Posterior vena cava (tissue), 2 donors: ENCODE results near the gene CHMP5. TPM values are rescaled to one million over a fixed set of nuclear protein-coding genes. Genes with fewer than 3 reads are reported as not detected.

Source experiments
- DNase-seq: peaks from one replicate; pipeline ENCODE4 v3.0.0-alpha.2; 2020; ENCODE audit warnings: low spot score
- intact Hi-C, 2 donors: fragments of 100-400 bp; cut with DNase I; formaldehyde crosslinking; loops; one replicate each; pipeline versions ENCODE4 v1.14.1 to v1.14.2; 2022 to 2023
- long read RNA-seq, 2 donors: library from polyadenylated mRNA; unstranded; transcript quantifications; one replicate each; pipeline ENCODE4 v2.0.0, GENCODE V29; 2020 to 2021
- total RNA-seq, 2 donors: library from RNA; stranded (reverse); fragmentation: NEBNext Ultra II Directional; extraction: Animal tissue kit (Norgen Biotek cat#: 25700); gene quantifications; one replicate each; pipeline ENCODE4 v1.2.1, GENCODE V29; 2021
- donor health status: DM: yes; HTN: yes; CAD: no.
- donor health status: DM: yes; HTN: yes; CAD: no.

The CHMP5 gene
- 10 to 100 TPM; 54.2 to 61.7 TPM for total RNA-seq
- long read RNA-seq, donor 1, transcript CHMP5-201 (8 exons, 1,477 nt) = major isoform, 30 of 32 reads
- long read RNA-seq, donor 1, partial matches to known transcripts = 1 of 32 reads
- long read RNA-seq, donor 1, other reads (novel, unspliced or antisense) = 1 of 32 reads
- long read RNA-seq, donor 2, transcript CHMP5-201 (8 exons, 1,477 nt) = major isoform, 255 of 265 reads
- long read RNA-seq, donor 2, partial matches to known transcripts = 3 of 265 reads
- long read RNA-seq, donor 2, other reads (novel, unspliced or antisense) = 6 of 265 reads

DNA sequence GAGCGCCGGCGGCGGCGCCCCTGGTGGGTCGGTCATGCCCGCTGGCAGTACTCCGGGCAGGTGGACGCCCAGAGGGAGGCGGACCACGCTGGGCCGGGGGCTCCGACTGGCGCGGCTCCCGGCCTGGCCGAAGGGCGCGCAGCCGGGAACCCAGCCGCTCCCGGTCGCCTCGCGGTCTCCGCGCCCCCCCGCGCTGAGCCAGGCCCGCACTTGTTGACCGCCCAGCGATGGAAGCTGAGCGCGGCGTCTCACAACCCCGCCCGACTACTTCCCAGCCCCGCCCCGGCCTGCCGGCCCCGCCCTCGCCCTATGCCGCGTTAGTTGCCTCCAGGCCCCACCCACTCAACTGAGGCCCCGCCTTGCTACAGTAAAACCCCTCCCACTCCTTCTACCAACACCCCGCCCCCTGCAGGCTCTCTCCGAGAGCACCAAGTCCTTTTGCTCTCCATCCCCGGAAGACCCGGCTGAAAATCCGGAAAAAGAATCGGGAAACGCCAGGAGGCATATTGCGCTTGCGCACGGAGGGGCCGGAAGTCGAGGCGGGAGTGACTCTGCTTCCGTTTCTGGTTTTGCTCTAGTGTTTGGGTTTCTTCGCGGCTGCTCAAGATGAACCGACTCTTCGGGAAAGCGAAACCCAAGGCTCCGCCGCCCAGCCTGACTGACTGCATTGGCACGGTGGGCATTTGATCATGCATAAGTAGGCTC, at the start of gene CHMP5, which contains the start of gene BAG1:
Gene CHMP5, plus strand, starts transcription at position 577 of the 705 bp plus-strand sequence. Its CDS starts 30 bp downstream, at position 607.
Gene BAG1, minus strand, starts transcription at position 236 of the 705 bp plus-strand sequence.
- peak; percentile 100 for DNase-seq
- intact Hi-C loops = loop anchor here in 1 of 2 donors (5.0 kb wide), 1 partner anchor 1363 kb away; the partner anchor contains the start of gene ARID3C

- intact Hi-C loops = no loop called here
- DNase-seq = no peak
Measured at GRCh38 chr9:33220681-33221567, 43.9 kb upstream of the CHMP5 start.

DNA sequence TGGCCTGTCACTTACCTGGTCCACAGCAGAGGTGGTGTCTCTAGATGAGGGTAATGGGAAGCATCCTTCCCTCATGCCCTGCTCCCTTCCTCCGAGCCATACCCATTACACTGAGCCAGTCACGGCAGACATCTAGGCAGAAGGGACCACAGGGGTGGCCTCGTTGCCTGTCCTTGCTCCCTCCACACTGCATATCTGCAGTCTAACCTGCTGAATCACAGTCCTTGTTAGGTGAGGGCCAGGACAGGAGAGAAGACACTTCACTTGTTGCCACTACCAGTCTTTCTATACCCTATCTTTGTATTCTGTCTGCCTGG, 43.3 kb upstream of the CHMP5 start:
- DNase-seq = no peak
- intact Hi-C loops = no loop called here

- no peak for DNase-seq
- intact Hi-C loops = no loop called here
Measured at GRCh38 chr9:33222031-33222430, 42.8 kb upstream of the CHMP5 start.

GRCh38 chr9:33223696-33224095, 41.2 kb upstream of the CHMP5 start:
- intact Hi-C loops = loop anchor here in 1 of 2 donors (2.0 kb wide), 1 partner anchor 63 kb away; no protein-coding TSS in a partner anchor
- DNase-seq = no peak

DNA sequence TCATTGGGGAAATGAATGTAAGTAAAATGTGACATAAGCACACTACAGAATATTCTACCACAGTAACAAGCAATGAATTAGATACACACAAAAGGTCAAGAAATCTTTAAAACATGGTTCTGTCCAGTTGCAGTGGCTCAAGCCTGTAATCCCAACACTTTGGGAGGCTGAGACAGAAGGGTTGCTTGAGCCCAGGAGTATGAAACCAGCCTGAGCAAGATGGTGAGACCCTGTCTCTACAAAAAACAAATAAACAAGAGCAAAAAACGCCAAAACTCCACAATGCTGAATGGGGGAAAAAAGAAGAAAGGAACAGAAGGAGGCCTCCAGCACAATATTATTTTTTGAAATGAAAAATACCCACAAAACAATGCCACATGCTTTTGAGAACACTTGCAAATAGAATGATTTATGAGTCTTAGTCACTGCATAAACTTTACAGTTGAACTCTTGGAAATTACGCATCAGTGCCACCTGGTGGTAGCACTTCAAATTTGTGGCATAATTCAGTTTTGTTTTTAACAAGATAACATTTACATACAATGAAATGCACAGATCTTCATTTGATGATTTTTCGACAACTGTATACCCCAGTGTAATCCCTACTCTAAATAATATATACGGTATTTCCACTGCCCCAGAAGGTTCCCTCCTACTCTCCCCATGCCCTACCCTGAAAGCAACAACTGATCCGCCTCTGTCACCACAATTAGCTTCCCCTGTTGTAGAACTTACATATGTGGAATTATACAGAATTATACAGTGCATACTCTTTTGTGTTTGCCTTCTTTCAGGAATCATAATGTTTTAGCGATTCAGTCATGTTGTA, 39.3 kb upstream of the CHMP5 start:
- intact Hi-C loops = loop anchor here (2.0 kb wide), 3 partner anchors 65 to 143 kb away; no protein-coding TSS in a partner anchor
- DNase-seq = no peak

DNA sequence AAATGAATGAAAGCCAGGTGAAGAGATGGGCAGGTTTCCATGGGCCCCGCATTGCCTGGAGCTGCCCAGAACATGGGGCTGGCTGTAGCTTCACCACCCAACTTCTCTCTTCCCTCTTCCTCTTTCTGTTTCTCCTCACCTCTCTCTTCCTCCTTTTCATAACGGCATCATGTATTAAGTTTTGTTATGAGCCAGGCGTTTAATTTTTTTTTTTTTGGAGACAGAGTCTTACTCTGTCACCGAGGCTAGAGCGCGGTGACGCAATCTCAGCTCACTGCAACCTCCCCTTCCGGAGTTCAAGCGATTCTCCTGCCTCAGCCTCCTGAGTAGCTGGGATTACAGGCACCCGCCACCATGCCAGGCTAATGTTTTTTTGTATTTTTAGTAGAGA, 37.8 kb upstream of the CHMP5 start:
- intact Hi-C loops = loop anchor here (2.0 kb wide), 2 partner anchors 142 to 144 kb away; no protein-coding TSS in a partner anchor
- peak; percentile 89 for DNase-seq

DNA sequence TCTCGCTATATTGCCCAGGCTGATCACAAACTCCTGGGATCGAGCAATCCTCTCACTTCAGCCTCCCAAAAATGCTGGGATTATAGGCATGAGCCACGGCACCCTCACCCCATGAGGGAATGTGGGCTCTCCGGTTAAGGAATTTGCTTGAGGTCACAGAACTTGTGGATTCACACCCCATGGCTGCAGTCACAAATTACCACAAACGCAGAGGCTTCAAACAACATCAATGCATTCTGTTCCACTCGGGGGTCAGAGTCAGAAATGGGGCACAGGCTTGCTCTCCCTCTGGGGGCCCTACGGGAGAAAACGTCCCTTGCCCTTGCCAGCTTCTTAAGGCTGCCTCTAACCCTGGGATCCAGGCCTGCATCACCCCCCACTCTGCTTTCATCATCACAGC, 37.1 kb upstream of the CHMP5 start:
- intact Hi-C loops = loop anchor here (2.0 kb wide), 2 partner anchors 143 to 145 kb away; no protein-coding TSS in a partner anchor
- DNase-seq = peak; percentile 16

- peak; percentile 53 for DNase-seq
- intact Hi-C loops = no loop called here
Measured at GRCh38 chr9:33228606-33229005, 36.2 kb upstream of the CHMP5 start.

DNA sequence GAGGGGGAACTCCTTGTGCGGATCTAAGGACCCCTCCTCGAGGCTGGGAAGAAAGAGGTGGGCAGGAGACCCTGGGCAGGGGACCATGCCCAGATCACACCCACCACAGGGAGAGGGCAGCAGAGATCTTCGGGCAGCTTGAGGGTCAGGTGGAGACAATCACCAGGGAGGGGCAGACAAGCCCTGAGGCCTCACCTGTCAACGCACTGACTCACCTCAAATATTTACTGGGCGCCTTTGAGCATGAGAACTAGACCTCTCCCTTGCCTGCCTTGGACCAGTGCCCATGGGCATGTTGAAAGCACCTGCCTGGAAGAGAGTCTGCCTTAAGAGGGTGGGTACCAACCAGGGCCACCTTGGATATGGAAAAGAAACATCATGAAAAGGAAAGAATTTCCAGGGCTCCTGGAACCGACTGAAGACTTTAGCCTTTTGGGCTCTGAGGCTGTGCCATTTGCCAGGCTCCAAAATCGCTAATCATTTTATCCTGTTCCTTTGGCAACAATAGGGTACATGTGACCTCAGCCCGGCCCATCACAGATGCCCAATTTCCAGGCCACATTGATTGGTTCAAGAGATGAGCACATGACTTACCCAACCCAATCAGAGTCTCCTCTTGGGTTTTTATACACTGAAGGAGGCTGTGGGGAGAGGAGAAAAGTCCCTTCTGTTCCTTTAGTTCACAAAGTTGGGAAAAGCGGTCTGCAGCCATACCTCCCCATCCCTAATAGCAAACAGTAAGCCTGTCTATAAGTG, 35.3 kb upstream of the CHMP5 start:
- intact Hi-C loops = no loop called here
- DNase-seq = peak; percentile 24

- DNase-seq = no peak
- intact Hi-C loops = no loop called here
Measured at GRCh38 chr9:33230756-33231622, 33.9 kb upstream of the CHMP5 start.

- intact Hi-C loops = no loop called here
- DNase-seq = no peak
Measured at GRCh38 chr9:33231623-33231942, 33.3 kb upstream of the CHMP5 start.

DNA sequence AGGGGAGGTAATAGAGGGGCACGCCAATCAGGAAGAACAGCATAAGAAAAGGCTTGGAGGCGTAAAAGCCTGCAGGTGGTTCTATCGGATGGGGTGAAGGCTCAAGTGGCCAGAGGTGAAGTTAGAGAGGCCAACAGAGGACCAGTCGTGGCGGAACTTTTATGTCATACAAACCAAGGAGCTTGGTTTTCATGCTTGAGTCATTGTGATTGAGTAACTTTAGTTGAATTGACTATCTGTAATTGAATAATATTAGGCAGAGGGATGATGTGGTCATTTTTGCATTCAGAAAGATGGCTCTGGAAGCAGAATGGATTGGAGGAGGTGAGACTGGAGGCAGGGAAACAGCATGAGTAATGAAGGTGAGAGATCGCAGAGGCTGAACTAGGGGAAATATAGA, 32.0 kb upstream of the CHMP5 start:
- intact Hi-C loops = no loop called here
- DNase-seq = no peak

- no peak for DNase-seq
- intact Hi-C loops = no loop called here
Measured at GRCh38 chr9:33233626-33234342, 31.1 kb upstream of the CHMP5 start.

DNA sequence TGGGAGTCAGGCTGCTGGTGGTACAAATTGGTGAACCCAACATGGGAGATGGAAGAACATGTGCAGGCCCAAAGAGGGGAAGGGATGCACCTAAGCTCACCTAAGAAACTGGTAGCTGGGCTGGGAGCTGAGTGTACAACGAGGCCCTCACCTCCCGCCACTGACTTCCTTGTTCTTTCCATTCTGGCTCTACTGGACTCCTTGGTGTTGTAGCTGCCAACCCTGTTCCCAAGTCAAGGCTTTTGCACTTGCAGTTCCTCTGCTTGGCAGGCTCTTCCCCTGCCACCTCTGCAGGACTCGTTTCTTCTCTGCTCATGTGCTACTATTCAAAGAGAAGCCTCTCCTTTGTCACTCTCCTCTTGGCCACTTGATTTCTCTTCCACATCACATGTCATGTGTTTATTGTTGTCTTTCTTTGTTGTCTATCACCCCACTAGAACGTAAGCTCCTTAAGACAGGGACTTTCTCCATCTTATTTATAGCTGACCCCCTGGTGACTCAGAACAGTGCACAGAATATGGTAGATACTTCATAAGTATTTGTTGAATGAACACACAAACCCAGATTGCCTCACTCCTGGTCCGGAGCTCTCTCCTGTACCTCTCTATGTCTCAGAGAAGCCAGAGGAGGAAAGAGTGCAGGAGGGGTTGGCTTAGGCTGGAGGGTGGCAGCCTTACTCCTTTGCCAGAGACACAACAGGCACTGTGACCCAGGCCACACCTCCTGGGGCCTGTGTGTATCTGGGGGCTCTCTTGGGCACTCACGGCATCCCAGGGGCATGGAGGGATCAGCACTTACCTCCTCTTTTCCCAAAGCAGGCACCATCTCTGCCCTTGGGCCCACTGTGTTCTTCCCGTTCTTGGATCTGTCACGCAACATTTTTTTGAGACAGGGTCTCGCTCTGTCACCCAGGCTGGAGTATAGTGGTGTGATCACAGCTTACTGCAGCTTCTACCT, 30.1 kb upstream of the CHMP5 start:
- no peak for DNase-seq
- intact Hi-C loops = no loop called here

- intact Hi-C loops = no loop called here
- no peak for DNase-seq
Measured at GRCh38 chr9:33236571-33236970, 28.3 kb upstream of the CHMP5 start.
